ENCODE measurements around the gene TRAPPC2L. TPM values are rescaled to one million over a fixed set of nuclear protein-coding genes. Genes with fewer than 3 reads are reported as not detected.

TRAPPC2L gene
- total and polyA plus RNA-seq, 10 of the 15 experiments (the other 5 are each of a cell fraction or from before 2014, with no cell fraction given) = 56.3 to 363 (median 118) TPM

GRCh38 chr16:88893127-88893968 lies 36.4 kb downstream of the TRAPPC2L start:
- H3K4me3 ChIP-seq = no peak overlapping the region
- intact Hi-C loops (cut with micrococcal nuclease; ENCODE audit: unreplicated experiment) (no loop called here), in situ Hi-C loops (cut with MboI) (no loop called here)
- RAD21 ChIA-PET (ENCODE audit: unreplicated experiment) = no interaction called here
- no peak overlapping the region for H3K9ac ChIP-seq (ENCODE audit: control insufficient read depth, insufficient read depth, low read length)
- no peak overlapping the region for H3K4me2 ChIP-seq (ENCODE audit: control insufficient read depth, insufficient read depth)
- POLR2A ChIA-PET = no interaction called here
- no peaks in the 10 kb centered on the region for H3K4me1 ChIP-seq (ENCODE audit: control insufficient read depth, insufficient read depth, low read length)
- H3K27me3 ChIP-seq (replicated peaks in 1 of 2; ENCODE audit: control insufficient read depth in 2 of 2, insufficient read depth in 2 of 2, low read length in 1 of 2) = no peaks in the 10 kb centered on the region
- 88% methylated on average over 19 of the region's 19 CpGs for WGBS (ENCODE audit: insufficient coverage, insufficient replicate concordance, low lambda C conversion rate, missing lambda C conversion rate)
- DNase-seq (ENCODE audit: low read depth, low spot score) (no peak), ATAC-seq (no peak), FAIRE-seq (no peak)
- no peak overlapping the region for H3K27ac ChIP-seq (ENCODE audit: control insufficient read depth, insufficient read depth)
- no TSS peak for BruUV-seq (replicated peaks)
- H3K79me2 ChIP-seq (ENCODE audit: control insufficient read depth, insufficient read depth, low read length) = no peaks in the 10 kb centered on the region
- H3K9me3 ChIP-seq (replicated peaks; ENCODE audit: control insufficient read depth, insufficient read depth, low read length) = no peaks in the 10 kb centered on the region
- SMC1A ChIA-PET (ENCODE audit: uncharacterized antibody, unreplicated experiment) = no interaction called here
- no peak overlapping the region for H2AFZ ChIP-seq (ENCODE audit: control insufficient read depth, low read depth, low read length)
- peaks cover 1 to 4% of the 10 kb centered on the region in 2 experiments; a peak in 3 of 4 replicates for H3K36me3 ChIP-seq (ENCODE audit: control insufficient read depth in 2 of 2, insufficient read depth in 2 of 2, low read length in 1 of 2)
- no peaks in the 10 kb centered on the region for H4K20me1 ChIP-seq (ENCODE audit: control insufficient read depth, insufficient read depth)
- CTCF ChIA-PET = no interaction called here
- TF ChIP-seq SP1 (IDR thresholded peaks at IDR 0.05; ENCODE audit: low read depth, low read length) (no peak), BCL3 (IDR thresholded peaks at IDR 0.05; ENCODE audit: borderline replicate concordance, insufficient read depth, low read depth, low read length, poor library complexity, severe bottlenecking) (peak; percentile 94), ZNF687 (IDR thresholded peaks at IDR 0.05) (no peak), IRF4 (IDR thresholded peaks at IDR 0.05; ENCODE audit: low read depth, low read length) (no peak), SUZ12 (IDR thresholded peaks at IDR 0.05; ENCODE audit: unreplicated experiment) (no peak), CHD2 (IDR thresholded peaks at IDR 0.05; ENCODE audit: borderline replicate concordance, low read depth, low read length) (no peak), FOXK2 (IDR thresholded peaks at IDR 0.05) (no peak), ESRRA (IDR thresholded peaks at IDR 0.05; ENCODE audit: low read length) (no peak), MXI1 (IDR thresholded peaks at IDR 0.05; ENCODE audit: low read depth, low read length) (no peak), TCF12 (IDR thresholded peaks at IDR 0.05; ENCODE audit: low read depth, low read length) (0 out of 2 replicates have a peak, but pooled peaks have one; percentile 8), SRF (IDR thresholded peaks at IDR 0.05; ENCODE audit: low read depth in 2 of 2, low read length in 2 of 2) (no peak), RAD51 (IDR thresholded peaks at IDR 0.05) (no peak), RBBP5 (conservative IDR thresholded peaks at IDR 0.05) (no peak), WRNIP1 (IDR thresholded peaks at IDR 0.05; ENCODE audit: borderline replicate concordance, low read depth, low read length) (no peak)
- TF ChIP-seq, protein P1, sequence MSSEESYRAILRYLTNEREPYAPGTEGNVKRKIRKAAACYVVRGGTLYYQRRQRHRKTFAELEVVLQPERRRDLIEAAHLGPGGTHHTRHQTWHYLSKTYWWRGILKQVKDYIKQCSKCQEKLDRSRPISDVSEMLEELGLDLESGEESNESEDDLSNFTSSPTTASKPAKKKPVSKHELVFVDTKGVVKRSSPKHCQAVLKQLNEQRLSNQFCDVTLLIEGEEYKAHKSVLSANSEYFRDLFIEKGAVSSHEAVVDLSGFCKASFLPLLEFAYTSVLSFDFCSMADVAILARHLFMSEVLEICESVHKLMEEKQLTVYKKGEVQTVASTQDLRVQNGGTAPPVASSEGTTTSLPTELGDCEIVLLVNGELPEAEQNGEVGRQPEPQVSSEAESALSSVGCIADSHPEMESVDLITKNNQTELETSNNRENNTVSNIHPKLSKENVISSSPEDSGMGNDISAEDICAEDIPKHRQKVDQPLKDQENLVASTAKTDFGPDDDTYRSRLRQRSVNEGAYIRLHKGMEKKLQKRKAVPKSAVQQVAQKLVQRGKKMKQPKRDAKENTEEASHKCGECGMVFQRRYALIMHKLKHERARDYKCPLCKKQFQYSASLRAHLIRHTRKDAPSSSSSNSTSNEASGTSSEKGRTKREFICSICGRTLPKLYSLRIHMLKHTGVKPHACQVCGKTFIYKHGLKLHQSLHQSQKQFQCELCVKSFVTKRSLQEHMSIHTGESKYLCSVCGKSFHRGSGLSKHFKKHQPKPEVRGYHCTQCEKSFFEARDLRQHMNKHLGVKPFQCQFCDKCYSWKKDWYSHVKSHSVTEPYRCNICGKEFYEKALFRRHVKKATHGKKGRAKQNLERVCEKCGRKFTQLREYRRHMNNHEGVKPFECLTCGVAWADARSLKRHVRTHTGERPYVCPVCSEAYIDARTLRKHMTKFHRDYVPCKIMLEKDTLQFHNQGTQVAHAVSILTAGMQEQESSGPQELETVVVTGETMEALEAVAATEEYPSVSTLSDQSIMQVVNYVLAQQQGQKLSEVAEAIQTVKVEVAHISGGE (CRISPR knock-in tag; IDR thresholded peaks at IDR 0.05) = no peak

Measured in GM12878 (cell line).